ENCODE data around the gene KCNMA1.
"Not testable (repeated sequence)": the region's sequence is repeated elsewhere in the genome, so short reads cannot be mapped to it uniquely, and the experiment has no call there.

Gene KCNMA1

GRCh38 chr10:77357611-77358310, 279.8 kb downstream of the KCNMA1 start:
- no peak for DNase-seq

DNA sequence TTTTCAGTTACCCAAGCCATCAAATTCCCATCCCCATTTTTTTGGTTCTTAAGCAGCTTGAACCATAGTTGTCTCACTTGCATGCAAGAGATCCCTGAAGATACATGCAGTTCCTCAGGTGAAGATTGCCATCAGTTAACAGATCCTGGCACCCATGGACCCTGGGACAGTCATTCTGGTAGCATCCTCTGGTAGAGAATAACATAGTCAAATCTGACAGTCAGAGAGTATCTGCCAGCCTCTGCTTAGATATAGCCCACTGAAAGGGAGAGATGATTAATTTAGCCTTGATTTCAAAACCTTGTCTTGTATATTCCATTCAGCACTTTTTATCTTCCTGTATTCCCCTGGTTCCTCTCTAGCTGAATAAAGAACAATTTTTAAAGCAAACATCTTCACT, 280.4 kb downstream of the KCNMA1 start:
- DNase-seq: no peak

- DNase-seq: no peak
Measured at GRCh38 chr10:77355844-77356243, 281.8 kb downstream of the KCNMA1 start.

GRCh38 chr10:77351386-77351785, 286.2 kb downstream of the KCNMA1 start:
- no peak for DNase-seq

GRCh38 chr10:77350711-77351119, 286.9 kb downstream of the KCNMA1 start:
- DNase-seq: no peak

- no peak for DNase-seq
Measured at GRCh38 chr10:77350134-77350533, 287.5 kb downstream of the KCNMA1 start.

GRCh38 chr10:77349226-77349625, 288.4 kb downstream of the KCNMA1 start:
- DNase-seq: no peak

DNA sequence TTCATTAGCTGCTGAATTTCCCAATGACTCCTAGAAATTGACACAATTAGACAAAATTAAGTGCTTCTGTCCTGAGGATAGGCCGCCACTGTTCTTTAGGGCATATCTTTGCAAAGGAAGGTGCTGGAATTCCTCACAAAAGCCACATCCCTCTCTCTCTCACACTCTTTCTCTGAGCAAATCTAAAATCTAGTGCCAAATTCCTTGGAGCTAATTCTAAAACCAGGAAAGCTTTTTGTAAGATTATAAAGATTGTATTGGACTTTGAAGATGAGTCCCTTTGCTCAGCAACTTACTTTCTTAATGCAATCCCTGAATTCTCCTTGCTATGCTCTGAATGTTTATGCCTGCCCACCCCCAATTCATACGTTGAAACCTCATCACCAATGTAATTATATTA, 288.9 kb downstream of the KCNMA1 start:
- DNase-seq: no peak

DNA sequence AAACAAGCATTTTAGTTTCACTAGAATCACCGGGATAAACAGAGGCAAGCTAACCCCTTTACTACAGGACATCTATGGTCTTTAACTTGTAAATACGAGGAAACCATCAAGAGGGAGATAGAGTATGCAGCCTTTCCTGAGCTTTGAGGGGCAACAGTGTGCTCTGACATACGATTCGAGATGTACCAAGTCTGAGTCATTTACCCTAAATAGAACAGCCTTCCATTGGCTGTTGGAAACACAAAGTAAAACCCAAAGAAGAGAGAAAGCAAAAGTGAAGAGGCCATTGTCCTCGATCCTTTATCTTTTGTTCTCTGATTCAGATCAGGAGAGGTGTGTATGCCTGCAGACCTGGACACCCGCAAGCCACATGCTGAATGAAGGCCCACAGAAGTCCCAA, 289.5 kb downstream of the KCNMA1 start:
- no peak for DNase-seq

- DNase-seq: no peak
Measured at GRCh38 chr10:77347052-77347451, 290.6 kb downstream of the KCNMA1 start.

- no peak for DNase-seq
Measured at GRCh38 chr10:77341055-77341454, 296.6 kb downstream of the KCNMA1 start.

DNA sequence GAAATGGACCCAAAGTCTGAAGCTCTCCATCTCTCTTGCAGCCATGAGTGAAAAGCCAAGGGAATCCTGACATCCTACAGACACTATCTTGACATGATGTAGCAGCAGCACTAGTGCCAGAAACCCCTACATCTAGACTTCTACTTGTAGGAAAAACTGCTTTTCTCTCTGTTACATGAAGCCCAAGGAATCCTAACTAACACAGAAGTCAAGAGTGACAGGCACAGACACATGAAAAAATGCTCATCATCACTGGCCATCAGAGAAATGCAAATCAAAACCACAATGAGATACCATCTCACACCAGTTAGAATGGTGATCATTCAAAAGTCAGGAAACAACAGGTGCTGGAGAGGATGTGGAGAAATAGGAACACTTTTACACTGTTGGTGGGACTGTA, 297.7 kb downstream of the KCNMA1 start:
- not testable (repeated sequence) for DNase-seq

DNA sequence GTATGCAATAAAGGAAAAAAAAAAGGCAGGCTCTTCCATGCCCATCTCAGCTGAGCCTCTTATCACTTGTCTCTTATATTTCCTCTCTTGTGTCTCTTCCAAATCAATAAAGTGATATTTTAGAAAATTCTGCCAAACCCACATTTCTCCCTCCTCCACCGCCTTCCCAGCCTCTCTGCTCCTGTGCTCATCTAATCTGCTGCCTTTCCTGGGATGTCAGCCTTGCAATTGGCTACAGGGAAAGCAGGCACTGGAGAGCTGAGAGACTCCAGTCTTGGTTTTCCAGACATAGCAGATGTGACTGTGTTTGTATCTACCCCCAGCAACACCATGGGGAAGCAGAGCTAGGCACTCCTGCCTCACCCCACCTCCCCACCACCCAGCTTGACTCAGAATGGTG, 298.4 kb downstream of the KCNMA1 start:
- no peak for DNase-seq

- DNase-seq: no peak
Measured at GRCh38 chr10:77338143-77338542, 299.5 kb downstream of the KCNMA1 start.

GRCh38 chr10:77334501-77334900, 303.1 kb downstream of the KCNMA1 start:
- DNase-seq: no peak

DNA sequence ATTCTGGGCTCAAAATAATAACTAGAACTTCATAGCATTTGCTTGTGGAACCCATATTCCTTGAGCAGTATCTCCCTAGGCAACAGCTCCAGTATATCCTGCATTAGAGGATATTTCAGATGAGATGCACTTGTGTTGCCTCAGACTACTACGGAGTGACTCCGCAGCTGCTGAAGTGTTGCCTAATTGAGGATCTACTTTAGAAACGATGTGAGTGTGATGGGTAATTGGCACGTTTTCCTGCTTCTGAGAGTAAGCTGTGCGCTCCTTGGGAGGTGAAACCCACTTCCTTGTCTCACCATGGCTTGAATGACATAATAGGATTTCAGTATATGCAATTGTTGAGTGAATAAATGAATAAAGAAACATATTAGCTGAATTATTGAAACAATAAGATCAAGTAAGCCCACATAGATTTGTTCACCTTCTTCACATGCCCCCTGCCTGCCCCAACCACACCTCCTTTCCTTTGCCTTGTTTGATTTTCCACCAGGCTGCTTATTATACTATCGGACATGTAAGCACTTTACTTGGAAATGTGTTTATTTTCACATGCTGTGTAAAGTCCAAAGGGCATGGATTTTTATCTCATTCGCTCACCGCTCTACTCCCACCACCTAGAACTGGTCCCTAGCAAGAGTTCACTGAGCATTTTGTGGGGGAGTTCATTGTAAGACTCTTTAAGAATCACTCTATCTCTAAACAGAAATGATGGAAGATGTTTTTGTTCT, 303.8 kb downstream of the KCNMA1 start:
- no peak for DNase-seq

GRCh38 chr10:77332256-77332655, 305.4 kb downstream of the KCNMA1 start:
- DNase-seq: no peak

DNA sequence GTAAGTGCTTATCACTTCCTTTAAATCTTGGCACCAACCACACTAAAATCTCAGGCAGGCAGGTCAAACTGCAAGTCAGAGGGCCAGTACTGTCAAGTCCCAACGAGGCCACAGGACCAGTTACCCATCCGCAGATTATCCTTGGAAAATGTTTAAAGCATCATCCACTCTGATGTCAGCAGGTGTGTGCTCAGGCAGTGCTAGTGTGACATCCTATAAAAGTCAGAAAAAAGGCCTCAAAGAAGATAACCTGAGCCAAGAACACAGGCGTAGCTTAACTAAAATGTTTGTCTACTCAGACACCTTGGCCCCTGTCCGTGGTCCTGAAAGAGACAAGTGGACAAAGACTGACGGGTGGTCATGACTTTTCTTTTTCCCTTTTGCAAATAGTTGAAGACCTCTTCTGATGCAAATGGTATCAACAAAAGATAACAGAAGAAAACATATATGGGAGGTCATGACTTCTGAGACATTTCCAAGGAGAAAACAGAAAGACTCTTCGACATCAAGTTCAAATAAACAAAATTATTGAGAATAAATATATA, 309.3 kb downstream of the KCNMA1 start:
- no peak for DNase-seq

- DNase-seq: no peak
Measured at GRCh38 chr10:77325233-77325537, 312.4 kb downstream of the KCNMA1 start.

- DNase-seq: no peak
Measured at GRCh38 chr10:77321838-77322237, 315.8 kb downstream of the KCNMA1 start.

DNA sequence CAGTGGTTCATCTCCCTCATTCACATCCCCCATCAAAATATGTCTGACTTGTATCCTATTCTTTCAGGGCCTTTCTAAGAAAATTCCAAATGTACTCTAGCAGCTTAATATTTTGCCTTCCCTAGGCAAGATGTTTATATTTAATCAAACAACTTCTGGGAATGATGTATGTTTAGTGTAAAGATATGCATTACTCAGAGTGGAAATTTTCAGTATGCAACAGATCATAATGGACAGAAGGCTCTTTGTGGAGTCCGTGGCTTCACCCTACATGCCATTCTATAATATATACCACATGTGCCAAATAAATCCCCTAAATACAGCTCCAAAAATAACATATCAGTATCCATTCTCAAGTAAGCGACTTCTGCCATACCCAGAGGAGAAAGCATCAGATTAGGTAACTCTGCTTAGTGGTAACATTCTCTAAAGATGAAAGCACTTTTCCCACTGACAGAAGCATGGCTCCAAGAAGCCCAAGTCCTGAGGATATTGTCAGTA, 316.6 kb downstream of the KCNMA1 start:
- DNase-seq: no peak

DNA sequence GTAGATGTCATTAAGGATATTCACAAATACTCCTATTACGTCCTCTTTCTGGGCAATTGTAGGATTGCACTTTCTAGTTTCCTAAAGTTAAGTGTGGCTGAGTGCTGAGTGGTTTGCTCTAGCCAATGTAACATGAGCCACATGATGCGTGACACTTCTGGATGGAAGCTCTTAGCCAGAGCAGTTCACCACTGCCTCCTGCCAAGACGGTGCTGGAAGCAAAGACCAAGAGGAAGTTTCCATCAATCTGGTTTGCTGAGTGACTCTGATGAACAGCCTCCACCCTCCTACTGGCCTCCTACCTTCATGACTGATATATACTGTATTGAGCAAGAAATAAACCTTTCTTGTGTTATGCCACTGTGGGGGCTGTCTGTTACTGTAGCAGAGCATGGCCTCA, 318.1 kb downstream of the KCNMA1 start:
- DNase-seq: no peak

DNA sequence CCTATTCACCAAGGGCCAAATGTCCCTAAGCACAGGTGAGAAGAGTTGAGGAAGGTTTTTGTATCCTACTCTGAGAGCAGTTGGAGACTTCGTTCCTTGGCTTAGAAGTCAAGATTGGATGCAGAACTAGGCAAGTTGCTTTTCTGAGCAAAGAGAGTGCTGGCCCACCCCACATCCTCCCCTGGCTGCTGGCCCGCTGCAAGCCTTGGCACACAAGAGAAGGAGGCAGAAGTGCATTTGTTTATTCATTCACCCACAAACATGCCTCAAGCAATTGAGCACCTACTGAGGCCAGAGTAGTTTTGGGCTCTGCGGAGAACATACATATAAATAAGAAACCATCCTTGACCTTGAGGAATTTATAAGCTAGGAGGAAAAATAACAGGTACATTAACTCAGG, 318.9 kb downstream of the KCNMA1 start:
- DNase-seq: no peak

GRCh38 chr10:77317221-77317620, 320.4 kb downstream of the KCNMA1 start:
- DNase-seq: no peak
